NCI-H526 treated with DMSO at 0.1 percent for 48 hours (cell line): ENCODE data around the gene LSR.

ENCODE experiments used
- DNase-seq: peaks from one replicate; lab custom pipeline; 2025; lab: John Stamatoyannopoulos, UW

The LSR gene

GRCh38 chr19:35247526-35248309, 1.1 kb upstream of the LSR start:
- DNase-seq: peak; percentile 96

GRCh38 chr19:35249146-35249847, 495 bp downstream of the LSR start:
- no peak for DNase-seq

GRCh38 chr19:35249848-35250711, 1.3 kb downstream of the LSR start:
- DNase-seq: no peak

- no peak for DNase-seq
Measured at GRCh38 chr19:35251456-35251855, 2.7 kb downstream of the LSR start.

- DNase-seq: no peak
Measured at GRCh38 chr19:35253316-35254286, 4.8 kb downstream of the LSR start.

GRCh38 chr19:35254341-35255297, 5.8 kb downstream of the LSR start:
- DNase-seq: no peak

GRCh38 chr19:35256566-35256965, 7.8 kb downstream of the LSR start:
- DNase-seq: no peak

GRCh38 chr19:35257113-35257461, 8.3 kb downstream of the LSR start:
- no peak for DNase-seq

GRCh38 chr19:35260694-35261304, 12.0 kb downstream of the LSR start:
- no peak for DNase-seq

GRCh38 chr19:35261356-35262100, 12.7 kb downstream of the LSR start:
- DNase-seq: no peak

GRCh38 chr19:35262101-35262761, 13.4 kb downstream of the LSR start:
- no peak for DNase-seq

- no peak for DNase-seq
Measured at GRCh38 chr19:35264268-35265125, 15.7 kb downstream of the LSR start.

- DNase-seq: no peak
Measured at GRCh38 chr19:35265126-35265899, 16.5 kb downstream of the LSR start.

- DNase-seq: no peak
Measured at GRCh38 chr19:35265900-35266519, 17.2 kb downstream of the LSR start.

GRCh38 chr19:35266520-35267352, 17.9 kb downstream of the LSR start:
- DNase-seq: no peak
